Testis (tissue), 3 donors: ENCODE data around the gene BMAL1. TPM values are rescaled to one million over a fixed set of nuclear protein-coding genes. Genes with fewer than 3 reads are reported as not detected.

Experiments
- DNase-seq: peaks from one replicate; pipeline ENCODE4 v3.0.0-alpha.2; 2019
- H3K27ac ChIP-seq, 2 donors: fragments of 200-600 bp; sonication (generic); one replicate each; pipeline ENCODE4 v1.5.1; 2019
- H3K27me3 ChIP-seq: fragments of 200-600 bp; sonication (generic); one replicate; pipeline ENCODE4 v1.5.1; 2019
- H3K36me3 ChIP-seq: fragments of 200-600 bp; sonication (generic); one replicate; pipeline ENCODE4 v1.5.1; 2017; ENCODE audit warnings: low read depth; ENCODE audit errors: missing control alignments
- H3K4me1 ChIP-seq: fragments of 200-600 bp; sonication (generic); one replicate; pipeline ENCODE4 v1.5.1; 2019
- H3K4me3 ChIP-seq, 2 donors: fragments of 200-600 bp; sonication (generic); one replicate each; pipeline ENCODE4 v1.5.1; 2017 to 2019
- H3K9me3 ChIP-seq: fragments of 200-600 bp; sonication (generic); one replicate; pipeline ENCODE4 v1.5.1; 2017
- CTCF ChIP-seq, 3 experiments: fragments of 450-650 bp in 2 of 3; fragments of 200-600 bp in 1 of 3; sonication (generic) in 1 of 3; IDR thresholded peaks; one replicate each; pipeline ENCODE4 v1.5.1; 2016 to 2019; ENCODE audit warnings: antibody characterized with exemption in 3 of 3, mild to moderate bottlenecking in 2 of 3, moderate library complexity in 1 of 3
- POLR2A ChIP-seq: fragments of 450-650 bp; IDR thresholded peaks from one replicate; pipeline ENCODE4 v1.6.1; 2017; ENCODE audit warnings: antibody characterized with exemption, mild to moderate bottlenecking, moderate library complexity
- WGBS, 2 donors: methylation state at CpG; one replicate each; pipeline ENCODE4 v1.1.5; 2018; 5-methylcytosine and 5-hydroxymethylcytosine counted together
- intact Hi-C: fragments of 100-400 bp; cut with DNase I; formaldehyde crosslinking; loops from one replicate; pipeline ENCODE4 v1.15.1; 2023; ENCODE audit warnings: low total_unique reads
- polyA plus RNA-seq: library from polyadenylated mRNA; stranded (reverse); fragments of 350-450 nt; fragmentation: Illumina TruSeq; extraction: RNeasy Lipid Tissue Mini Kit (QIAGEN cat#74804); gene quantifications from one replicate; pipeline ENCODE4 v1.2.3, GENCODE V29; 2014; ENCODE audit warnings: low read depth, low replicate concordance; ENCODE audit not compliant: insufficient read depth
- total RNA-seq, 2 donors: library from RNA; depleted of rRNA; stranded (reverse); fragments of >200 nt; gene quantifications; one replicate each; pipeline ENCODE4 v1.2.3, GENCODE V29; 2016

Gene BMAL1
- total and polyA plus RNA-seq, 3 donors from 2014 or later: 21.5 to 40.3 (median 35.7) TPM

- H3K27ac ChIP-seq: no peak overlapping the region
- no peaks in the 10 kb centered on the region for H3K4me1 ChIP-seq
- H3K4me3 ChIP-seq: no peak overlapping the region
- no peaks in the 10 kb centered on the region for H3K9me3 ChIP-seq
- no peaks in the 10 kb centered on the region for H3K36me3 ChIP-seq
- 35 to 40% methylated on average over 2 of the region's 2 CpGs for WGBS, 2 donors
- no peaks in the 10 kb centered on the region for H3K27me3 ChIP-seq
- DNase-seq: no peak
- TF ChIP-seq CTCF (IDR thresholded peaks at IDR 0.05) (no peak), POLR2A (no peak)
- intact Hi-C loops: no loop called here
Measured at GRCh38 chr11:13286279-13286821, 8.8 kb downstream of the BMAL1 start.

- H3K27ac ChIP-seq: no peak overlapping the region
- H3K36me3 ChIP-seq: no peaks in the 10 kb centered on the region
- no peaks in the 10 kb centered on the region for H3K27me3 ChIP-seq
- TF ChIP-seq CTCF (IDR thresholded peaks at IDR 0.05) (no peak), POLR2A (no peak)
- H3K4me1 ChIP-seq: no peaks in the 10 kb centered on the region
- intact Hi-C loops: no loop called here
- 80 to 87% methylated on average over 3 of the region's 3 CpGs for WGBS, 2 donors
- H3K9me3 ChIP-seq: no peaks in the 10 kb centered on the region
- no peak overlapping the region for H3K4me3 ChIP-seq
- DNase-seq: no peak
Measured at GRCh38 chr11:13287036-13287435, 9.4 kb downstream of the BMAL1 start.

GRCh38 chr11:13287681-13288080 is 10.1 kb downstream of the BMAL1 start:
- TF ChIP-seq CTCF (IDR thresholded peaks at IDR 0.05): no peak
- no peak for TF ChIP-seq POLR2A
- WGBS, 2 donors: 86 to 89% methylated on average over 1 of the region's 1 CpG
- Histone ChIP-seq H3K4me3 (no peak overlapping the region), H3K4me1 (no peaks in the 10 kb centered on the region), H3K36me3 (no peaks in the 10 kb centered on the region), H3K27me3 (no peaks in the 10 kb centered on the region), H3K27ac (no peak overlapping the region), H3K9me3 (no peaks in the 10 kb centered on the region)
- no peak for DNase-seq
- intact Hi-C loops: no loop called here

- no peaks in the 10 kb centered on the region for H3K36me3 ChIP-seq
Measured at GRCh38 chr11:13288375-13289029, 10.9 kb downstream of the BMAL1 start.

More at GRCh38 chr11:13288375-13289029, 10.9 kb downstream of the BMAL1 start:
- no peak overlapping the region for H3K27ac ChIP-seq
- H3K4me3 ChIP-seq: no peak overlapping the region
- no peaks in the 10 kb centered on the region for H3K4me1 ChIP-seq
- 89 to 95% methylated on average over 3 of the region's 3 CpGs for WGBS, 2 donors
- H3K27me3 ChIP-seq: no peaks in the 10 kb centered on the region
- intact Hi-C loops: no loop called here
- no peaks in the 10 kb centered on the region for H3K9me3 ChIP-seq
- TF ChIP-seq POLR2A: no peak
- TF ChIP-seq CTCF (IDR thresholded peaks at IDR 0.05): no peak
- DNase-seq: no peak
